ENCODE measurements around the gene FASTKD1.

DNA sequence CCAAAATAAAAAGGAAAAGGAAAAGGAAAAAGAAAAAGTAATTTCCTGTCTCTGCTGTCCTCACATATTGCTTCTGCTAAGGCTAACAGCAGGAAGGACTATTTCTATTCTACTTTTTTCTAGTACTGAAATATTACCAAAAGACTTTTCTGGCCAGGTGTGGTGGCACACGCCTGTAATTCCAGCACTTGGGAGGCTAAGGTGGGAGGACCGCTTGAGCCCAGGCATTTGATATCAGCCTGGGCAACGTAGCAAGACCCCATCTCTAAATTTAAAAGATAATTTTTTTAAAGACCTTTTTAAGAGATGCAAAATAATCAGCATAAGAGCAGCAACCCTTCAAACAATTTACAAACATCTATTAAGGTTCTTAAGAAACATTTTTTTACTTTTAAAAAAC, 31.2 kb downstream of the FASTKD1 start:
- no peak for TF ChIP-seq POLR2A (IDR thresholded peaks at IDR 0.05; ENCODE audit: borderline replicate concordance, extremely low read depth, insufficient read depth, insufficient read length)
- TF ChIP-seq, protein P1, sequence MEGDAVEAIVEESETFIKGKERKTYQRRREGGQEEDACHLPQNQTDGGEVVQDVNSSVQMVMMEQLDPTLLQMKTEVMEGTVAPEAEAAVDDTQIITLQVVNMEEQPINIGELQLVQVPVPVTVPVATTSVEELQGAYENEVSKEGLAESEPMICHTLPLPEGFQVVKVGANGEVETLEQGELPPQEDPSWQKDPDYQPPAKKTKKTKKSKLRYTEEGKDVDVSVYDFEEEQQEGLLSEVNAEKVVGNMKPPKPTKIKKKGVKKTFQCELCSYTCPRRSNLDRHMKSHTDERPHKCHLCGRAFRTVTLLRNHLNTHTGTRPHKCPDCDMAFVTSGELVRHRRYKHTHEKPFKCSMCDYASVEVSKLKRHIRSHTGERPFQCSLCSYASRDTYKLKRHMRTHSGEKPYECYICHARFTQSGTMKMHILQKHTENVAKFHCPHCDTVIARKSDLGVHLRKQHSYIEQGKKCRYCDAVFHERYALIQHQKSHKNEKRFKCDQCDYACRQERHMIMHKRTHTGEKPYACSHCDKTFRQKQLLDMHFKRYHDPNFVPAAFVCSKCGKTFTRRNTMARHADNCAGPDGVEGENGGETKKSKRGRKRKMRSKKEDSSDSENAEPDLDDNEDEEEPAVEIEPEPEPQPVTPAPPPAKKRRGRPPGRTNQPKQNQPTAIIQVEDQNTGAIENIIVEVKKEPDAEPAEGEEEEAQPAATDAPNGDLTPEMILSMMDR (IDR thresholded peaks at IDR 0.05 in 2 of 3, conservative IDR thresholded peaks at IDR 0.05 in 1 of 3; ENCODE audit: borderline replicate concordance in 1 of 3, insufficient read depth in 1 of 3, low read depth in 2 of 3, low read length in 2 of 3), result no peak
- no peak for TF ChIP-seq EZH2phosphoT487 (IDR thresholded peaks at IDR 0.05; ENCODE audit: borderline replicate concordance)
- TF ChIP-seq EZH2 (IDR thresholded peaks at IDR 0.05), result no peak
- TF ChIP-seq, protein P2, sequence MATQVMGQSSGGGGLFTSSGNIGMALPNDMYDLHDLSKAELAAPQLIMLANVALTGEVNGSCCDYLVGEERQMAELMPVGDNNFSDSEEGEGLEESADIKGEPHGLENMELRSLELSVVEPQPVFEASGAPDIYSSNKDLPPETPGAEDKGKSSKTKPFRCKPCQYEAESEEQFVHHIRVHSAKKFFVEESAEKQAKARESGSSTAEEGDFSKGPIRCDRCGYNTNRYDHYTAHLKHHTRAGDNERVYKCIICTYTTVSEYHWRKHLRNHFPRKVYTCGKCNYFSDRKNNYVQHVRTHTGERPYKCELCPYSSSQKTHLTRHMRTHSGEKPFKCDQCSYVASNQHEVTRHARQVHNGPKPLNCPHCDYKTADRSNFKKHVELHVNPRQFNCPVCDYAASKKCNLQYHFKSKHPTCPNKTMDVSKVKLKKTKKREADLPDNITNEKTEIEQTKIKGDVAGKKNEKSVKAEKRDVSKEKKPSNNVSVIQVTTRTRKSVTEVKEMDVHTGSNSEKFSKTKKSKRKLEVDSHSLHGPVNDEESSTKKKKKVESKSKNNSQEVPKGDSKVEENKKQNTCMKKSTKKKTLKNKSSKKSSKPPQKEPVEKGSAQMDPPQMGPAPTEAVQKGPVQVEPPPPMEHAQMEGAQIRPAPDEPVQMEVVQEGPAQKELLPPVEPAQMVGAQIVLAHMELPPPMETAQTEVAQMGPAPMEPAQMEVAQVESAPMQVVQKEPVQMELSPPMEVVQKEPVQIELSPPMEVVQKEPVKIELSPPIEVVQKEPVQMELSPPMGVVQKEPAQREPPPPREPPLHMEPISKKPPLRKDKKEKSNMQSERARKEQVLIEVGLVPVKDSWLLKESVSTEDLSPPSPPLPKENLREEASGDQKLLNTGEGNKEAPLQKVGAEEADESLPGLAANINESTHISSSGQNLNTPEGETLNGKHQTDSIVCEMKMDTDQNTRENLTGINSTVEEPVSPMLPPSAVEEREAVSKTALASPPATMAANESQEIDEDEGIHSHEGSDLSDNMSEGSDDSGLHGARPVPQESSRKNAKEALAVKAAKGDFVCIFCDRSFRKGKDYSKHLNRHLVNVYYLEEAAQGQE (IDR thresholded peaks at IDR 0.05; ENCODE audit: low read depth), result no peak
- TF ChIP-seq YY1 (IDR thresholded peaks at IDR 0.05; ENCODE audit: extremely low read depth, insufficient replicate concordance, low read depth, low read length), result no peak
- TF ChIP-seq, protein P3, sequence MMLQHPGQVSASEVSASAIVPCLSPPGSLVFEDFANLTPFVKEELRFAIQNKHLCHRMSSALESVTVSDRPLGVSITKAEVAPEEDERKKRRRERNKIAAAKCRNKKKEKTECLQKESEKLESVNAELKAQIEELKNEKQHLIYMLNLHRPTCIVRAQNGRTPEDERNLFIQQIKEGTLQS (IDR thresholded peaks at IDR 0.05), result no peak
- TF ChIP-seq ZFX (IDR thresholded peaks at IDR 0.05), result no peak
- TF ChIP-seq, protein P4, sequence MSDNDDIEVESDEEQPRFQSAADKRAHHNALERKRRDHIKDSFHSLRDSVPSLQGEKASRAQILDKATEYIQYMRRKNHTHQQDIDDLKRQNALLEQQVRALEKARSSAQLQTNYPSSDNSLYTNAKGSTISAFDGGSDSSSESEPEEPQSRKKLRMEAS (IDR thresholded peaks at IDR 0.05), result no peak
- TF ChIP-seq CEBPB (IDR thresholded peaks at IDR 0.05; ENCODE audit: low read depth), result no peak

All from HCT116 (cell line).